Measurements from ENCODE around the gene SPTB. TPM values are rescaled to one million over a fixed set of nuclear protein-coding genes. Genes with fewer than 3 reads are reported as not detected.

SPTB gene
- total RNA-seq, 1 donor from 2014 or later, result 16.7 TPM

DNA sequence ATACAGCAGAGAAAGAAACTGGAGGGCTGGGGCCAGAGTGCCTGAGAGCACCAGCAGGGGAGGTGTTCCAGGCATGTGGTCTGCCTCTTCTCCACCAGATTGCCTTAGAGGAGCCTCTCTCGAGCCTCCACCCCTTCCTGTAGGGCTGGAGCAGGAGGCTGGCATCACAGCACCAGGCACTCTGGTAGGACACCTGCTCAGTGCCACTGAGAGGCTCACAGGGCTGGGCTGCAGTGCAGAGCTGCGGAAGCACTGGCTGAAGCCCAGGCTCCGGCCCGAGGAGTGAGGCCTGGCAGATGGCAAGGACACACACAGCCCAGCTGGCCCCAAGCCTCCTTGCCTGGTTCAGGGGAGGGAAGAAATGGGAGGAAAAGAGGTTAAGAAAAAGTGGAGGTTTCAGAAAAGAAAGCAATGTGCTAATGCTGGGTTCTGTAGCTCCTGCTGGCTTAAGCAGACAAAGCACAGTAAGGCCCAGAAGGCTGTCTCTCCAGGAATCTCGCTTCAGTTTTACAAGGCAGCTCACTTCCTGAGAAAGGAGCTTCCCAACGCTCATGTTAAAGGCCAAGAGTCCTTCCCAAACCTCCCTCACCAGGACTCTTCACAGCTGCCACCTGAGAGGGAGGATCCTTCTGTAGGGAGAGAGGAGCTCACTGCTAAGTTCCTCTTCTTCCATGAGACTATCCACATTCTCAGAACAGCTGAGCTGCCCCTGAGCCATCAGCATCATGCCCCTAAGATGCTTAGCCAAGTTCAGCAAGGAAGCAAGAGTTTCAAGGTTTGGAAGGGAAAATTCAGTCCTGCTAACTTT, 23.8 kb downstream of the SPTB start:
- no peak for FAIRE-seq
- no peak for DNase-seq (ENCODE audit: low spot score in 2 of 2)

DNA sequence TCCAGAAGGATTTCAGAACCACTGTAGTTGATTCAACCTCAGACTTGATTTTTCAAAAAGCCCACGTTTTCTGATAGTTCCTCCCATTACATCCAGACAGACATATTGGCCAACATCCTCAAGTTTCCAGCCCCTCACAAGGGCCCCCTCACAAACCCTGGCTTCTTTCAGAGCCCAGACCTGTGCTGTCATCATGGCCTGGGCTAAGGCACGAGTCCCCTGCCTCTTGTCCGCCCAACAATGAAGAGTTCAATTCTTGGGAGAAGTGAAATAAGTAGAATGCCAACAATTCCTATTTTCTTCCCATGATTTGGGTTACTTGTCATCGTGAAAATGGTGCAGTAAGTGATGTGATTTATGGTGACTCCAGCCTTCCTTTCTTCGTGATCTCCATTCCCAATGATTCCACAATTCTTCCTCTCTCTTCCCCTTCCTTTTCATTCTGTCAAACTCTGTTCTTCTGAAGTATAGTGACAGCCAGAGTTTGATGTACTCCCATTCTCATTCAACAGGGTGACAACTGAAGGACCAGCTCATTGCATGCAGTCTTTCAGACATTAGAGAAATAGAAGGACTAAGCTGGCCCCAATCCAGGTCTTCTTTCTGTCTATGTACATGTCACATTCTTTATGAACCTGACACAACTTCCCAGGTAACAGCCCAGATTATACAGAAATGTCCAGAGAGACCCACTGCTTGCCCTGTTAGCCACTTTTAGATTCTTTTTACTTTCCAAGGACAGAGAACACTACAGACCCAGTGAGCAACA, 29.2 kb downstream of the SPTB start:
- no peak for DNase-seq (ENCODE audit: low spot score in 2 of 2)
- FAIRE-seq, result no peak

DNA sequence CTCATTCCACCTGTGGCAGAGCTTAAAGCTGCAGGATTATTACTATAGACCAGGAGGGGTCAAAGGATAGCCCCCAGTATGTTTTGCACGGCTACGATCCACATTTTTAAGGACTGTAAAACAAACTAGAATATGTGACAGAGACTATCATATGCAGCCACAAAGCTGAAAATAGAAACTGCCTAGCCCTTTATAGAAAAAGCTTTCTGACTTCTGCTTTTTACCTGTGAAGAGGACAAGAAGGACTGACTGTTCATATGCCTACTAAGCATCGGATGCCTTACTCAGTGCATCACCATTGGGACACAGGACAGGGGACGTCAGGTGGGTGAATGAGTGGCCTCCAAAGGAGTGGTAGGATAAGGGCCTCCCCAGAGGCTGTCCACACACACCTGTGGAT, 29.8 kb downstream of the SPTB start:
- no peak for DNase-seq (ENCODE audit: low spot score in 2 of 2)
- no peak for FAIRE-seq

DNA sequence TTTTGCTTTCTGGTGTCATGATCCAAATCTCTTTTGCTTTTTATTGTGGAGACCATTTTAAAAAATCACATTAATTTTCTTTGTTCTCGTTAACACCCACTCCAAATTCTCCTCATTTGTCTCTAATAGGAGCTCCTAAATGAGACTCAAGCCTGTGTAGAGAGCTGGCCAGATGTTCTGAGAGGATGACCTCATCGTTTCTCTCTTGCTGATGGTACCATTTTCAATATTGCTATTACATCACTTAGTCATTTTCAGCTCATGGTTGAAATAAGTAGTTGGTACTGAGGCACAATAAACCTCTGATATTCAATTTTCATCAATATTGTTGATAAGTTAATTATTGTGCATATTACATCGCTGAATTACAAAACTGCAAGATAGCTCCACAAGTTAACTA, 31.5 kb downstream of the SPTB start:
- no peak for FAIRE-seq
- DNase-seq (ENCODE audit: low spot score in 2 of 2), result no peak

DNA sequence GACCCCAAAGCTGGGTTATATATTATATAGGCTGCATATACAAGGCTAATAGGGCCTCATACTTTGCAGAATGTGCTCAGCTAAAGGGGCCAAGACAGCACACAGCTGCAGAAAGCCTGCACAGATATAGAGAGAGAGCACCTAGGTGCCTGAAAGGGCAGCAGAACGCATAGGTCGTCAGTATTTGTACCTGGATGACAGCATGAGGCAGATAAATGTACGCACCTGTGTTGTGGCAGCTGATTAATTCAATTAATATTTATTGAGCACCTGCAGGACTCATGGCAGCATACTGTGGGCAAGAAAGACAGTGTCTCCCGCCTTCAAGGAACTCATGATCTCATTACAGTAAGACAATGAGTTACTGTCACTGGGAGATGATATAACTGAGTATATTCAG, 33.4 kb downstream of the SPTB start:
- DNase-seq (ENCODE audit: low spot score in 2 of 2), result no peak
- FAIRE-seq, result no peak

DNA sequence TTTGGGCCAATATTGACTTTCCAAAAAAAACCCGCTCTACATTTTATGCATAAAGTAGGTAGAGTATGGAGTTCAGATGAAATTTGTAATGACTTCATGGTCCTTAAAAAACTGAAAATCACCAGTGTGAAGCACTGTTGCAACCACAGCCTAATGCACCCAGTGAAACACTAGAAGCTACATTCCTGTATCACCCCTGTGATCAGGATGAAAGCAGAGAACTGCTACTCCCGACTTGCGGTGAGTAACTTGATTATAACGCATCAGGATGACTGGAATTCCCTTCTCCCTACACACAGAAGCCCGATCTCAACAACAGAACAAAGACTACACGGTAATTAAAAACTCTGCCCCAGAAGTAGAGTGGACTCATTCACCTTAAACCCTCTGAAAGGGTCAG, 33.8 kb downstream of the SPTB start:
- DNase-seq (ENCODE audit: low spot score in 2 of 2) (no peak), FAIRE-seq (no peak)

DNA sequence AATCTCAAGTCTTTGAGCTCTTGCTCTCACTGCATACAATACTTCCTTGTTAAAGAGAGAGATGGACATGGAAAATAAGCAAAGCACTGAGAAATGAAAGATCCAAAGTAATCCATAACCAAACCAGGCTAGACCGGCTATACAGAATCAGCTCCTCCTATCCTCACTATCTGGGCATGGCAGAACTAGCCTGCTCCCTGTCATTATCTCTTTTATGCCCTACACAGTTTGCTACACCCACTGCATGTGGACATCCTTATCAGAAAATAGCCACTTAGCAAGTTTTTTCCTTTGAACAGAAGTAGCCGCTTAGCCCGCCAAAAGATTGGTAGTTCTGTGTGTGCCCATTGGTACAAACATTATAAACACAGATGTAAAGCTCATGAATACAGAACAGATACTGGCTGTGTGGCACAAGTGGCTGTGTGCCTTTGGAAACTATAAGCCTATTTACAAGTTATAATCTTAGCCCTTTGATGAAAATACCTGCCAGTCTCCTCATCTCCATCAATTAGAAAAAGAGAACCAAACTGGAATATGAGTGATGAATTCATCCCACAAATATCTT, 34.7 kb downstream of the SPTB start:
- DNase-seq (ENCODE audit: low spot score in 2 of 2), result no peak
- FAIRE-seq, result no peak

DNA sequence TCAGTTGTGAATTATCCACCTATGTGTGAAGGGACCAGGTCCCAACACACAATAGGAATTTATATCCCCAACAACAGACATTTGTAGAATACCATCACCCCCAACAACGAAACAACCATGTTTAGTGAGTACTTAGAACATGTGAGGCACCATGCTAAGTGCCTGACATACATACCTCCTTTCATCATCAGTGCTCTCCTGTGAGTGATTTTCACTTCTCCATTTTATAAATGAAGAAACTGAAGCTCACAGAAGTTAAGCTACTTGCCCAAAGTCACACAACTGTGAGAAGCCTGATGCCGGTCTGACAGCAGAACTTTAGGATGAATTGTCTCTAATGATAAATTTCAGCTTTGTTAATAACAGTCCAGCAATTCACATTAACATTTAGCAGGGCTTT, 35.4 kb downstream of the SPTB start:
- FAIRE-seq, result no peak

DNA sequence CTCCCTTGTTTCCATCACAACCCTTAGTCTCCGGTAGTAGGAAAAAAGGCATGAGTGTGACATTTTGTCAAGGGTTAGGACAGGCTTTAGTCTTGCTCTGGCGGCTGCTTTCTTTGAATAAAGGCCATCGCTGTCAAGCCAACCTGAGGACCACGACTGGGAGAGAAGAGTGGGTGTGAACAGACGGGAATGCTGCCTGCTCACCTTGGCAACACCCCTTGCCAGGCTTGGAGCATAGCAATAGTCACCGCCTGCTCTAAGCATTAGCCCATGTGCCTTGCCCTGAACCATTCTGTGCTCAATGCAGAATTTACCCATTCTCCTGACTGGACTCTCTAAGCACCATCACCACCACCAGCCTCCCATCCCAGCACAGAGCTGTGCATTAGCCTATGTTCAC, 36.2 kb downstream of the SPTB start:
- no peak for DNase-seq (ENCODE audit: low spot score in 2 of 2)
- FAIRE-seq, result no peak

More for the DNA sequence above, 35.4 kb downstream of the SPTB start:
- DNase-seq (ENCODE audit: low spot score in 2 of 2), result no peak

DNA sequence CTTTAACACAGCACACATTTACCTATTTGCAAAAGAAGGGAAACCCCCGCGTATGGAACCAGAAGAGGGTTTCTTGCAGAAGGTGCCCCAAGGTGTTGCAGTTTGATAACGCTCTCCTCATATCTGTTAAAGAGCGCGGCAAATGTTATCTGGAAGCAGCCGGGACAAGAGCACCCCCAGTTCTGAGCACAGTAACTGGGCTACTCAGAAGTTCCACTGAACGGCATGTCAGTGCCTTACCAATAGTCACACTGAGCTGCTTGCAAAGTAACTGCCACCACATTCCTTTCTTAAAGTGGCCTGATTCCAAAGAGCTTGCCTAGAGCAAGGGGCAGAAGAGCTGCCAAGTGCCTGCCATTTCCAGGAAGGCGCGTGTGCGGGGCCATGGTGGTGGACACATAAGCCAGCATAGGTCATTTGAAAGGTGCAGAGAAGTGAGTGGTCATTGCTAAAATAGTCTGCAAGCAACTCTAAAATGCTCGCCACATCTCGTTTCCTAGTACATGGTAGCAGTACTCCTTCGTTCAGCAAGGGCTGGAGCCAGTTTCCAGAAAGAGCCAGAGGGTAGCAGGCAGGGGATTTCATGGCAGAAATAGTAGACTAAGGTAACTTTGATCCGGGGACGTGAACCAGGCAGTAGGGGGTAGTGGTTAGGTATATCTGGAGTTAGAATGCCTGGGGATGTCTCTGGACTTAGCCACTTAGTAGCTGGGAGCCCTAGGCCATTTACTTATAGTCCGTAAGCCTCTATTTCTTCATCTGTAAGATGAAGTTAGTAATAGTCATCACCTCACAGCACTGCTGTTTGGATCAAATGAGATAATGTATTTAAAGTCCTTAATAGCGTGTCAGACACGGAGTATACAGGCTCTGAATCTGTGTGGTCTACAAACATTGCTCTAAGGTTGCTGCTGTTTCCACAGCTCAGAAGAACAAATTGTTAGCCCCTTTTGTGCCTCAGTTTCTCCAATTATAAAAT, 37.6 kb downstream of the SPTB start:
- DNase-seq (ENCODE audit: low spot score in 2 of 2), result no peak
- no peak for FAIRE-seq

DNA sequence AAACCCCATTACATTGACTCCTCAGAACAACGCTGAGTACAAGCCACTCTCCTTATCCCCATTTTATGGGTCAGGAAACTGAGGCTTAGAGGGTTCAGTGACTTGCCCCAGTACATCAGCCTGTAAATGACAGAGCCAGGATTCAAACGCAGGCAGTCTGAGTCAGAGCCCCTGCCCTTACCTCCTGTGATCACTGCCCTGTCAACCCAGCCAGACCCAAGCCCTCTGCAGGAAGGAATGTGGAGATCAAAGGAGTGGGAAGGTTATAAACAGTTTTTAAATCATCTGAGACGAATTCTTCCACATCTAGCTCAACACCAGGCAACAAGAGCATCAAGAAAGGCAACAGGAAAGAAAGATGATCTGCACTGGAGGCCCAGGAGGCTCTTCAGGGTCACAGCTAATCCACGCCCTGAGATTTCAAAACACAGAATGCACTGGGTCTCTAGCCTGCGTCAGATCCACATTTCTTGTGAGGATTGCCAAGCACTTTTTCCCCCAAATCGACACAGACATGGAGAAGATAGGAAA, 38.5 kb downstream of the SPTB start:
- FAIRE-seq (no peak), DNase-seq (ENCODE audit: low spot score in 2 of 2) (no peak)

DNA sequence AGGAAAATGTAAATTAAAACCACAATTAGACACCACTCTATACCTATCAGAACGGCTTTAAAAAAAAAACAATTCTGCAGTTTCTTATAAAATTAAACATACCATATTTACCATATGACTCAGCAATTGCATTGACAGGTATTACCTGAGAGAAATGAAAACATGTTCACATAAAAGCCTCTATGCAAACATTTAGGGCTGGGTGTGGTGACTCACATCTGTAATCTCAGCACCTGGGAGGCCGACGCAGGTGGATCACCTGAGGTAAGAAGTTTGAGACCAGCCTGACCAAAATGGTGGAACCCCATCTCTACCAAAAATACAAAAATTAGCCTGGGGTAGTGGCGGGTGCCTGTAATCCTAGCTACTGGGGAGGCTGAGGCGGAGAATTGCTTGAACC, 41.1 kb downstream of the SPTB start:
- DNase-seq (ENCODE audit: low spot score in 2 of 2) (no peak), FAIRE-seq (no peak)

DNA sequence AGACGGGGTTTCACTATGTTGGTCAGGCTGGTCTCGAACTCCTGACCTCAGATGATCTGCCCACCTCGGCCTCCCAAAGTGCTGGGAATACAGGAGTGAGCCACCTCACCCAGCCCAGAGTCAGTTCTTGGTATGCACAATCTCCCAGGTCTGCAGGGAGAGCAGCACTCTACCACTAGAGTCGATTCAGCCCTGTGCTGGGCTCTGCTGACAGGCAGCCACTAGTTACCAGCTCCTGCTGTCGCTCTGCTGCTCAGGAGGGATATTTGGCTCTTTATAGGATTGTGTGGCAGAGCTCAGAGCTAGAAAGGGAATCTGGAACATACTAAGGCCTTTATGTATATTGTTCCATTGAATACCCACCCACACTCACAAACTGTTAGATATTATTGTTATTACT, 44.3 kb downstream of the SPTB start:
- DNase-seq (ENCODE audit: low spot score in 2 of 2) (no peak), FAIRE-seq (no peak)

DNA sequence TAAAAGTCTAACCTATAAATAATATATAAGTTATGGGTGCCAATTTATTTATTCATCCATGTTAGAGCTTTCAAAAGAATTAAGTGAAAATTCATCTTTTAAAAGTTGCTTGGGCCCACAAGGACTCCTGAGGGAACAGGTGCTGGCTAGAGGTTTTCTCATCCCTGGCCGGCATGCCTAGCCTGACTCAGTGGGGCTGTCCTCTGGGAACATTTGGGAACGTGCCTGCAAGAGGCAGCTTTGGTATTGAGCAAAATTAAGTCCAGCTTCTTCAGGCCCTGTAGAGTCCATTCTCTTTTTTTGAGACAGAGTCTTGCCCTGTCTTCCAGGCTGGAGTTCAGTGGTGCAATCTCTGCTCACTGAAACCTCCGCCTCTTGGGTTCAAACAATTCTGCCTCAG, 44.7 kb downstream of the SPTB start:
- DNase-seq (ENCODE audit: low spot score in 2 of 2), result no peak
- no peak for FAIRE-seq

DNA sequence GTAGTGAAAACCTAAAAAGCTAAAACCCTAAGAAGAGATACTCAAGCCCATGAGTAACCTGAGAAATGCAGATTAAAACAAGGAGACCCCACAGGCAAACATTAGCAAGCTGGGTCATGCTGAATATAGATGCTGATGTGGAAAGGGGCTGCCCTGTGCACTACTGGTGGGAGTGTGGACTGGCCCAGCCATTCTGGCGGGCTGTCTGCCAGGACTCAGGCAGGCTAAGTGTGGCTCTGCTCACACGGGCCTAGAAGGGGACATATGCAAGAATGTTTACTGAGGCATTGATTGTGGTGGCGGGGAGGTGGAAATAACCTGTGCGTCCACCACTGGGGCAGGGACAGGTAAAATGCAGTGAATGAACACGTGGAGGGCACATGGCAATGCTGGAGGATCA, 48.3 kb downstream of the SPTB start:
- DNase-seq (ENCODE audit: low spot score in 2 of 2) (no peak), FAIRE-seq (no peak)

DNA sequence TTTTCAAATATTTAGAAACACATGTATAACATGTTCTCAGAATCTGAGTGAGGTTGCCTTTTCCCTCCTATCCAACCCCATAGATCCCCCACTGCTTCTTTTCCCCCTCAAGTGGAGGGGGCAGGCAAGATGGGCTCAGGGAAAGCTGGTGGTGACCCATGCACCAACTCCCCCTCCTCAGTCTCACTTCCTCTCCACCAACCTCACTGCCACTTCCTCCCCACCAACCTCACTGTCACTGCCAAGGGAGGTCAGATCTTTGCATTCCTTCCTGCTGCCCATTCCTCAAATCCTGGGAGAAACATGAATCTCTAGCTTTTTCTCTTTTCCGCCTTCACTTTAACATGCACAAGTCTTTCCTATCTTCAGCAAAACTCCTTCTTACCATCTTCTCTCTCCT, 48.7 kb downstream of the SPTB start:
- no peak for DNase-seq (ENCODE audit: low spot score in 2 of 2)
- no peak for FAIRE-seq

DNA sequence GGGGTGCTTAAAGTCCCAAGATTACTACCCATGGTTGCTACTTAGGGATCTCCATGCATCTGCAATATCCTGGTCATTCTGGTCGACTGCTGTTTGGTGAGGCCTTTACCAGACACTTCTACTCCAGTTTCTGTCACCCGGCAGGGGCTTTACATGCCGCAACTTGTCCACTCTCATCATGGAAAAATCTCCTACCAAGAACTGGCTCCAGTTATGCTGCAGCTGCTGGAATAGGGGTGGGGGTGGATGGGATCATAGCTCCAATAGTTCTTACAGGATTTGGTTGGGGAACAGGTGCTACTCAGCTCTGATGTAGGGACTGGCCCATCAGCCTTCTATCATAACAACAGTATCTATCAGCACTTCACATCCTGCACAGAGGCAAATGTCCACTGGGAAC, 51.6 kb downstream of the SPTB start:
- FAIRE-seq (no peak), DNase-seq (ENCODE audit: low spot score in 2 of 2) (no peak)

DNA sequence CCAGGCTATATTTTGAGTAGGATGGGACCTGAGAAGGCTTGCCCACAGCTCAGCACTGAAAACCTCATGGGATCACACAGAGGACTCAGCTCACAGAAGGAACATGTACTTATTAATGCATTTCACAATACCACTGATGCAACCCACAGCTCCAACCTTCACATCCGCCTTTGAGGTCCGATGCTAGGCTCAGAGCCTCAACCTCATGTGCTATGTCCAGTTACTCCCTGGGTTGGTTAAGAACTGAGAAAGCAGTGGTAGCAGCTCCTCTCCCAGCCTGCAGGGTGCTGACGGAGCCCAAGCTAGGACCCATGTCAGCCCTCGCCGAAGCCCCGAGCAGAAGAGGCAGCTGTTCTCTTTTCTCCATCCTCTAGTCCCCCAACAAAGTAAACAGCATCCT, 52.9 kb downstream of the SPTB start:
- no peak for DNase-seq (ENCODE audit: low spot score in 2 of 2)
- no peak for FAIRE-seq

DNA sequence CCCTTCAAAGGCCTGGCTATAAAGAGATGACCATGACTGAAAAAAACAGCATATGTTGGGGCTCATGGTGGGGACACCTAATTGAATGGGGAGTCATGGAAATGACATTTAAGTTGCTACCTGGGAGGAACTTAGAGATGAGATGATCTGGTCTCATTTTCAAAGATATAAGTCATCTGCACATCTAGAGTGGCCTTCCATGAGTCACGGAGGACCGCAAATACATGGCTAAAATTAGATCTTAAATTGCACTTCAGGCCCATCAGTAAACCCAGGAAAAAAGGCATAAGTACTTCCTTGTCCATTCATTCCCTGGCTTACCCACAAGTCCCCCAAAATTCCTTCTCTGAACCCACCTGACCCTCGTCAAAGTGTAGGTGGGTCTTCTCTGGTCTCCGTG, 53.4 kb downstream of the SPTB start:
- no peak for FAIRE-seq
- no peak for DNase-seq (ENCODE audit: low spot score in 2 of 2)

DNA sequence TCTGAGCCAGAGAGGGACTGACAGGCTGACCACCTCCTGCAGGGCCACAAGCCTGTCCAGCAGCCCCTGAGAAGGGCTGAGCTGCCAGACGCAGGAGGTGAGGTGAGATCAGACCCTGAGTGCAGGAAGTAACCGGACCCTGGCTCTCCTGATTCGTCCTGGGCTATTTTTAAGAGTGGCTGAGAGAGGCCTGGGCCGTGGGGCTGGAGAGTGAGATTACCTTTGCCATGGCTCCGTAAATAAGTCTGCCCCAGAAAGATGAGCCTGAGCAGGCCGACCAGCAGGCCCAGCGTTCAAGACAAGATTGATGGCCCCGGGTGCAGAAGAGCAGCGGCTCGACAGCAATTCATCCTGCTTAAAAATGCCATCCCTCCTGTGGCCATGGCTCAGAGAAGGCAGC, 54.2 kb downstream of the SPTB start:
- no peak for FAIRE-seq
- DNase-seq (ENCODE audit: low spot score in 2 of 2), result no peak

Measured in frontal cortex (tissue), 4 donors.